Left ventricle myocardium inferior (tissue), 1 donor: ENCODE measurements around the gene SLC26A2. TPM values are rescaled to one million over a fixed set of nuclear protein-coding genes. Genes with fewer than 3 reads are reported as not detected.

Experiments used
- DNase-seq: peaks from one replicate; pipeline ENCODE4 v3.0.0-alpha.2; 2020
- H3K27ac ChIP-seq: fragments of 200-600 bp; replicated peaks from 2 replicates; pipeline ENCODE4 v1.8.0; 2021
- H3K27me3 ChIP-seq: fragments of 200-600 bp; 2 replicates; pipeline ENCODE4 v1.8.0; 2021; ENCODE audit warnings: low read depth
- H3K36me3 ChIP-seq: fragments of 200-600 bp; 2 replicates; pipeline ENCODE4 v1.8.0; 2021
- H3K4me1 ChIP-seq: fragments of 200-600 bp; 2 replicates; pipeline ENCODE4 v1.8.0; 2021
- H3K4me3 ChIP-seq: fragments of 200-600 bp; 2 replicates; pipeline ENCODE4 v1.8.0; 2021; ENCODE audit warnings: mild to moderate bottlenecking, moderate library complexity
- H3K9me3 ChIP-seq: fragments of 200-600 bp; replicated peaks from 2 replicates; pipeline ENCODE4 v1.8.0; 2021
- CTCF ChIP-seq: fragments of 200-600 bp; IDR thresholded peaks from 2 replicates; pipeline ENCODE4 v1.8.0; 2021; ENCODE audit warnings: antibody characterized with exemption, mild to moderate bottlenecking, borderline replicate concordance
- intact Hi-C: fragments of 100-400 bp; cut with micrococcal nuclease; formaldehyde crosslinking; loops from one replicate; pipeline ENCODE4 v1.11.0; 2022
- total RNA-seq: library from RNA; stranded (reverse); fragmentation: NEBNext Ultra II Directional; extraction: Animal tissue kit (Norgen Biotek cat#: 25700); gene quantifications from one replicate; pipeline ENCODE4 v1.2.1, GENCODE V29; 2021
- donor health status: DM: no; HTN: yes; CAD: no; lungs with severe emphysema.

Gene SLC26A2
- total RNA-seq, 1 donor from 2014 or later = 4.1 TPM

GRCh38 chr5:149915392-149916260, 44.9 kb upstream of the SLC26A2 start:
- no peak for TF ChIP-seq CTCF
- Histone ChIP-seq H3K9me3 (no peaks in the 10 kb centered on the region), H3K4me3 (no peak overlapping the region), H3K4me1 (no peaks in the 10 kb centered on the region), H3K36me3 (no peaks in the 10 kb centered on the region), H3K27ac (no peak overlapping the region), H3K27me3 (no peaks in the 10 kb centered on the region)
- intact Hi-C loops = no loop called here
- DNase-seq = no peak

- Histone ChIP-seq H3K4me3 (no peak overlapping the region), H3K4me1 (no peaks in the 10 kb centered on the region), H3K27ac (no peak overlapping the region), H3K36me3 (no peaks in the 10 kb centered on the region), H3K9me3 (no peaks in the 10 kb centered on the region), H3K27me3 (no peaks in the 10 kb centered on the region)
- no peak for DNase-seq
- intact Hi-C loops = no loop called here
- TF ChIP-seq CTCF = no peak
Observed at GRCh38 chr5:149916334-149917072, 44.1 kb upstream of the SLC26A2 start.

GRCh38 chr5:149917073-149917676, 43.4 kb upstream of the SLC26A2 start:
- intact Hi-C loops = no loop called here
- H3K36me3 ChIP-seq = no peaks in the 10 kb centered on the region
- no peak overlapping the region for H3K27ac ChIP-seq
- no peaks in the 10 kb centered on the region for H3K9me3 ChIP-seq
- no peak for DNase-seq
- no peak overlapping the region for H3K4me3 ChIP-seq
- H3K27me3 ChIP-seq = no peaks in the 10 kb centered on the region
- no peak for TF ChIP-seq CTCF
- no peaks in the 10 kb centered on the region for H3K4me1 ChIP-seq

- intact Hi-C loops = no loop called here
- H3K36me3 ChIP-seq = no peaks in the 10 kb centered on the region
- H3K4me3 ChIP-seq = no peak overlapping the region
Observed at GRCh38 chr5:149921597-149921996, 39.0 kb upstream of the SLC26A2 start.

More at GRCh38 chr5:149921597-149921996, 39.0 kb upstream of the SLC26A2 start:
- Histone ChIP-seq H3K27me3 (no peaks in the 10 kb centered on the region), H3K9me3 (no peaks in the 10 kb centered on the region), H3K27ac (no peak overlapping the region), H3K4me1 (no peaks in the 10 kb centered on the region)
- no peak for DNase-seq
- no peak for TF ChIP-seq CTCF
